Heart left ventricle (tissue), 13 donors: ENCODE measurements around the gene RAB3C.

Experiments used
- POLR2A ChIP-seq, 2 donors: fragments of 450-650 bp; IDR thresholded peaks; one replicate each; pipeline ENCODE4 v1.6.1; 2017; ENCODE audit warnings: antibody characterized with exemption in 2 of 2, mild to moderate bottlenecking in 2 of 2, moderate library complexity in 2 of 2
- TF ChIP-seq, protein P1 (sequence below), 12 donors: fragments of 200-600 bp; sonication (generic) in 4 of 12; IDR thresholded peaks; one replicate each; pipeline versions ENCODE4 v1.5.0 to v1.8.0; 2018 to 2022; ENCODE audit warnings: antibody characterized with exemption in 12 of 12, mild to moderate bottlenecking in 5 of 12
- donor health status: ischemic (EF 13 %, LVEDD 7.1; RV severe dilation, severe dysfunction).
- donor health status: DM: no; HTN: yes; CAD: no.
- donor health status: DM: no; HTN: no; CAD: no.
- donor health status: ischemic (EF 25% LVEDD 6.9; RV normal size, moderate dysfunction).
- donor health status: ischemic (EF 25% LVEDD 5.7; RV mildly dilated, moderate dysfunction).
- donor health status: ischemic (EF 35%, LVEDD 5.7; RV mildly dilated, moderate dysfunction).
- donor health status: nonischemic (EF 11% LVEDD 7.7; RV severe dilation, severe dysfunction).
- donor health status: DM: yes; HTN: yes; CAD: no.
- donor health status: PGD.
- donor health status: ischemic (EF 29% LVEDD 5.4; RV normal size, mild dysfunction).
- donor health status: nonischemic (EF 23%, LVEDD 6.1; RV moderate dilation, normal function).

DNA sequence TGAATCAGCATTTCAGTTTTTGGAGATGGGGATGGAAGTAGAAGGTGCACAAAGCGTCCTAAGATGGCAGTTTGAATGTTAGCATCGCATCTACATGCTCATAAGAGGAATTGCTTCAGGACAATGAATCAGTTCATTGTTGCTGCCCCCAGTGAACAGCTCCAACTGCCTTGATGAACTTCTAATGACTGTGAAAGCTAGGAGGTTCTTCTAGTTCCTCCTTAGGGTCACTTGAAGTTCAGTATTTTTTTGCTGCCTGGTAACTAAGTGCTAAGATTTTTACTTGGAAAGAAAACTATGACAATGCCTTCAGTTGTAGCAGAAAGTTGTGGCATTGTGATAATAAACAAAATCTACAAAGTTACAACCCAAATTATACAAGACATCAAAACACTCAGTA, 271.6 kb downstream of the RAB3C start:
- TF ChIP-seq, protein P1, sequence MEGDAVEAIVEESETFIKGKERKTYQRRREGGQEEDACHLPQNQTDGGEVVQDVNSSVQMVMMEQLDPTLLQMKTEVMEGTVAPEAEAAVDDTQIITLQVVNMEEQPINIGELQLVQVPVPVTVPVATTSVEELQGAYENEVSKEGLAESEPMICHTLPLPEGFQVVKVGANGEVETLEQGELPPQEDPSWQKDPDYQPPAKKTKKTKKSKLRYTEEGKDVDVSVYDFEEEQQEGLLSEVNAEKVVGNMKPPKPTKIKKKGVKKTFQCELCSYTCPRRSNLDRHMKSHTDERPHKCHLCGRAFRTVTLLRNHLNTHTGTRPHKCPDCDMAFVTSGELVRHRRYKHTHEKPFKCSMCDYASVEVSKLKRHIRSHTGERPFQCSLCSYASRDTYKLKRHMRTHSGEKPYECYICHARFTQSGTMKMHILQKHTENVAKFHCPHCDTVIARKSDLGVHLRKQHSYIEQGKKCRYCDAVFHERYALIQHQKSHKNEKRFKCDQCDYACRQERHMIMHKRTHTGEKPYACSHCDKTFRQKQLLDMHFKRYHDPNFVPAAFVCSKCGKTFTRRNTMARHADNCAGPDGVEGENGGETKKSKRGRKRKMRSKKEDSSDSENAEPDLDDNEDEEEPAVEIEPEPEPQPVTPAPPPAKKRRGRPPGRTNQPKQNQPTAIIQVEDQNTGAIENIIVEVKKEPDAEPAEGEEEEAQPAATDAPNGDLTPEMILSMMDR (IDR thresholded peaks at IDR 0.05): no peak
- no peak for TF ChIP-seq POLR2A (IDR thresholded peaks at IDR 0.05)
